HCT116 (cell line): ENCODE results near the gene FGF21. TPM values are rescaled to one million over a fixed set of nuclear protein-coding genes. Genes with fewer than 3 reads are reported as not detected.

Source experiments
- ATAC-seq: fragments of 200-7000 bp; cut with Tn5 transposase; 2 replicates; pipeline ENCODE4 v1.9.1; 2020; ENCODE audit warnings: mild to moderate bottlenecking, moderate library complexity
- BruUV-seq: library from RNA; stranded (reverse); fragments of 400-500 nt; replicated peaks from 2 replicates; lab custom pipeline; 2021; lab: Mats Ljungman, UMichigan
- CTCF ChIA-PET: fragments of 300-600 bp; sonication (Branson Sonifier 250); formaldehyde crosslinking; loops from one replicate; lab custom pipeline; 2021; ENCODE audit warnings: antibody characterized with exemption; lab: Charles Lee
- POLR2A ChIA-PET: fragments of 300-600, 350-600 bp; sonication (Branson Sonifier 250); formaldehyde crosslinking; loops from one replicate; lab custom pipeline; 2021; ENCODE audit warnings: antibody characterized with exemption; lab: Charles Lee
- RAD21 ChIA-PET, 2 experiments: fragments of 300-600 bp; sonication (Branson Sonifier 250); formaldehyde crosslinking; loops; one replicate each; lab custom pipeline; 2023; ENCODE audit warnings: low total read pairs in 2 of 2; ENCODE audit not compliant: uncharacterized antibody in 2 of 2, unreplicated experiment in 2 of 2, low non-redundant PET in 1 of 2; lab: Charles Lee
- DNase-seq: peaks from one replicate; pipeline ENCODE4 v3.0.0-alpha.2; 2010; ENCODE audit warnings: low read depth, low spot score
- H2AFZ ChIP-seq: fragments of 200-600 bp; shearing (Covaris generic), sonication (generic); 2 replicates; pipeline ENCODE4 v1.6.1; 2017; ENCODE audit warnings: low read depth, mixed run types, mixed read lengths, antibody characterized with exemption, low read length; ENCODE audit not compliant: poor library complexity, severe bottlenecking
- H3K27ac ChIP-seq: 2 replicates; pipeline ENCODE4 v1.5.1; 2012; ENCODE audit warnings: low read depth, low read length
- H3K27me3 ChIP-seq: fragments of 200-600 bp; sonication (generic); 2 replicates; pipeline ENCODE4 v1.6.1; 2016; ENCODE audit warnings: mixed run types, low read length, mixed read lengths; ENCODE audit not compliant: insufficient read depth
- H3K36me3 ChIP-seq, 2 experiments: fragments of 200-500 bp in 1 of 2; fragments of 200-600 bp in 1 of 2; sonication (Bioruptor generic) in 1 of 2; sonication (generic) in 1 of 2; 2 replicates each; pipeline versions ENCODE4 v1.5.1 to v1.6.1; 2014 to 2016; ENCODE audit warnings: low read length in 2 of 2, inconsistent platforms in 1 of 2, mixed read lengths in 1 of 2, mixed run types in 1 of 2; ENCODE audit not compliant: insufficient read depth in 2 of 2, control insufficient read depth in 1 of 2
- H3K4me1 ChIP-seq, 2 experiments: fragments of 200-600 bp in 1 of 2; sonication (generic) in 1 of 2; 2 replicates each; pipeline versions ENCODE4 v1.5.1 to v1.6.1; 2012 to 2017; ENCODE audit warnings: low read length in 2 of 2, inconsistent platforms in 1 of 2, mild to moderate bottlenecking in 1 of 2, mixed read lengths in 1 of 2, mixed run types in 1 of 2, moderate library complexity in 1 of 2; ENCODE audit not compliant: insufficient read depth in 2 of 2, control insufficient read depth in 1 of 2
- H3K4me2 ChIP-seq: fragments of 200-600 bp; sonication (generic); 2 replicates; pipeline ENCODE4 v1.6.1; 2017; ENCODE audit warnings: mixed run types, low read length, mixed read lengths
- H3K4me3 ChIP-seq, 2 experiments: fragments of 200-600 bp in 1 of 2; sonication (generic) in 1 of 2; replicated peaks in 1 of 2; 2 replicates each; pipeline ENCODE4 v1.5.1; 2011 to 2016; ENCODE audit warnings: low read length in 2 of 2, control low read depth in 1 of 2, low read depth in 1 of 2, mild to moderate bottlenecking in 1 of 2, mixed read lengths in 1 of 2, mixed run types in 1 of 2
- H3K79me2 ChIP-seq: fragments of 200-600 bp; sonication (generic); 2 replicates; pipeline ENCODE4 v1.6.1; 2017; ENCODE audit warnings: mild to moderate bottlenecking, mixed run types, low read length, moderate library complexity, mixed read lengths; ENCODE audit not compliant: insufficient read depth
- H3K9ac ChIP-seq: fragments of 200-600 bp; sonication (generic); 2 replicates; pipeline ENCODE4 v1.6.1; 2016; ENCODE audit warnings: low read length, mixed read lengths
- H3K9me2 ChIP-seq: fragments of 200-600 bp; sonication (generic), shearing (Covaris generic); 2 replicates; pipeline ENCODE4 v1.6.1; 2017; ENCODE audit warnings: mixed run types, mild to moderate bottlenecking, moderate library complexity; ENCODE audit not compliant: insufficient read depth
- H3K9me3 ChIP-seq, 2 experiments: fragments of 200-500 bp in 1 of 2; fragments of 200-600 bp in 1 of 2; sonication (Bioruptor generic) in 1 of 2; sonication (generic) in 1 of 2; 2 replicates each; pipeline ENCODE4 v1.6.1; 2014 to 2017; ENCODE audit warnings: low read length in 2 of 2, mixed read lengths in 2 of 2, inconsistent platforms in 1 of 2, low read depth in 1 of 2, mild to moderate bottlenecking in 1 of 2, mixed run types in 1 of 2, moderate library complexity in 1 of 2; ENCODE audit not compliant: control insufficient read depth in 1 of 2, insufficient read depth in 1 of 2
- H4K20me1 ChIP-seq: fragments of 200-600 bp; sonication (generic), shearing (Covaris generic); 2 replicates; pipeline ENCODE4 v1.6.1; 2017; ENCODE audit warnings: mixed run types, mild to moderate bottlenecking, moderate library complexity; ENCODE audit not compliant: insufficient read depth
- CBX3 ChIP-seq: IDR thresholded peaks from 2 replicates; pipeline ENCODE4 v1.6.1; 2012; ENCODE audit warnings: low read depth
- CEBPB ChIP-seq: IDR thresholded peaks from 2 replicates; pipeline ENCODE4 v1.6.1; 2012; ENCODE audit warnings: low read depth
- EGR1 ChIP-seq: IDR thresholded peaks from 2 replicates; pipeline ENCODE4 v1.6.1; 2012; ENCODE audit warnings: low read depth
- ELF1 ChIP-seq: IDR thresholded peaks from 2 replicates; pipeline ENCODE4 v1.6.1; 2012; ENCODE audit warnings: low read depth, borderline replicate concordance
- EZH2phosphoT487 ChIP-seq: fragments of 200-600 bp; IDR thresholded peaks from 2 replicates; pipeline ENCODE4 v1.6.1; 2018; ENCODE audit warnings: antibody characterized with exemption, borderline replicate concordance
- FOSL1 ChIP-seq: IDR thresholded peaks from 2 replicates; pipeline ENCODE4 v1.6.1; 2012; ENCODE audit warnings: low read depth
- JUND ChIP-seq: IDR thresholded peaks from 2 replicates; pipeline ENCODE4 v1.6.1; 2012
- POLR2A ChIP-seq: IDR thresholded peaks from 2 replicates; pipeline ENCODE4 v1.7.0; 2011; ENCODE audit warnings: borderline replicate concordance; ENCODE audit not compliant: insufficient read depth, insufficient read length; ENCODE audit errors: extremely low read depth
- RAD21 ChIP-seq: IDR thresholded peaks from 2 replicates; pipeline ENCODE4 v1.6.1; 2012; ENCODE audit warnings: low read depth, mild to moderate bottlenecking
- SIN3A ChIP-seq: IDR thresholded peaks from 2 replicates; pipeline ENCODE4 v1.6.1; 2012; ENCODE audit warnings: low read depth
- SP1 ChIP-seq: IDR thresholded peaks from 2 replicates; pipeline ENCODE4 v1.6.1; 2012; ENCODE audit warnings: low read depth
- TCF7L2 ChIP-seq: IDR thresholded peaks from 2 replicates; pipeline ENCODE4 v1.7.0; 2011; ENCODE audit warnings: borderline replicate concordance, inconsistent platforms; ENCODE audit not compliant: insufficient read depth, insufficient read length; ENCODE audit errors: extremely low read depth
- ZFX ChIP-seq: fragments of 450-650 bp; IDR thresholded peaks from 2 replicates; pipeline ENCODE4 v1.6.1; 2017
- ZNF274 ChIP-seq: fragments of 200-500 bp; sonication (Bioruptor generic); IDR thresholded peaks from 2 replicates; pipeline ENCODE4 v1.6.1; 2014; ENCODE audit warnings: mild to moderate bottlenecking, low read depth, low read length, inconsistent platforms
- intact Hi-C: fragments of 100-400 bp; cut with micrococcal nuclease; formaldehyde crosslinking; loops from 2 replicates; pipeline ENCODE4 v1.10.0; 2022
- total RNA-seq: library from RNA; stranded (reverse); gene quantifications from one replicate; pipeline ENCODE4 v1.2.1, GENCODE V29; 2021; ENCODE audit not compliant: unreplicated experiment
- TF ChIP-seq, protein P1 (sequence below), 3 experiments: fragments of 200-600 bp in 1 of 3; sonication (generic) in 1 of 3; IDR thresholded peaks in 2 of 3; conservative IDR thresholded peaks in 1 of 3; 2 replicates each; pipeline ENCODE4 v1.5.1; 2012 to 2017; ENCODE audit warnings: low read depth in 2 of 3, low read length in 2 of 3, antibody characterized with exemption in 1 of 3, borderline replicate concordance in 1 of 3, control low read depth in 1 of 3, mild to moderate bottlenecking in 1 of 3, mixed read lengths in 1 of 3, mixed run types in 1 of 3, moderate library complexity in 1 of 3; ENCODE audit not compliant: insufficient read depth in 1 of 3
- TF ChIP-seq, protein P2 (sequence below): IDR thresholded peaks from 2 replicates; pipeline ENCODE4 v1.6.1; 2012
- TF ChIP-seq, protein P3 (sequence below): IDR thresholded peaks from 2 replicates; pipeline ENCODE4 v1.6.1; 2012; ENCODE audit warnings: low read depth

FGF21 gene
- total RNA-seq, 1 experiment from 2014 or later: 0.81 TPM

DNA sequence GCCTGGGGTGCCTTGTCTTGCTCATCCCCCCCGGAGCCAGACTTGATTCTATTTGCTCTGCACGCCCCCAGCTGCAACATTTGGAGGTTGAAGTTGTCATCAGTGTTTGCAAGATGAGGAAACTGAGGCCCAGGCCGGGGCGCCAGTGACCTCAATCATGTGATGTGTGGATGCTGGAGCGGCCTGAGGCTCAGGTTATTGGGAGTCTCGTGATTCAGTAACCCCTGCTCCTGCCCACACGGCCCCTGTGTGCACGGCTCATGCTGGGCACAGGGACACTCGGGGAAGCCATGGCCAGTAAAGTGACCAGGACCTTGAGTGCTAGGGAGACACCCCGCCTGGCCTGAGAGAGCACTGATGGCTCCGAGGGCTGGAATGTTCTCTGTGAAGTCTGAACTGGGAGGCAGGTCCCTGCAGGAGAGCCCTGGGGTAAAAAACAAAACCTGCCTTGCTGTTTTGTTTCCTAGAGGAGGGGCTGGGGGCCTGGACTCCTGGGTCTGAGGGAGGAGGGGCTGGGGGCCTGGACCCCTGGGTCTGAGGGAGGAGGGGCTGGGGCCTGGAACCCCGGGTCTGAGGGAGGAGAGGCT is 1.9 kb downstream of the FGF21 start:
- Histone ChIP-seq H3K9ac (no peak overlapping the region), H3K9me2 (no peaks in the 10 kb centered on the region), H3K27me3 (no peaks in the 10 kb centered on the region), H4K20me1 (no peaks in the 10 kb centered on the region), H3K79me2 (peaks cover 2% of the 10 kb centered on the region; the same call in 1 of the 2 replicates), H3K4me3 (no peak overlapping the region), H2AFZ (no peak overlapping the region), H3K4me2 (no peak overlapping the region), H3K4me1 (peaks cover 25 to 27% of the 10 kb centered on the region in 2 experiments), H3K36me3 (no peaks in the 10 kb centered on the region), H3K9me3 (no peaks in the 10 kb centered on the region), H3K27ac (no peak overlapping the region)
- intact Hi-C loops: no loop called here
- BruUV-seq: no TSS peak
- ChIA-PET CTCF (no interaction called here), POLR2A (no interaction called here), RAD21 (no interaction called here)
- DNase-seq (no peak), ATAC-seq (no peak)
- TF ChIP-seq POLR2A (no peak), CEBPB (no peak), ZNF274 (no peak), JUND (no peak), SP1 (no peak), ZFX (no peak), EGR1 (no peak), FOSL1 (no peak), EZH2phosphoT487 (no peak), TCF7L2 (no peak), SIN3A (no peak), CBX3 (no peak), ELF1 (no peak), RAD21 (no peak)
- TF ChIP-seq, protein P1, sequence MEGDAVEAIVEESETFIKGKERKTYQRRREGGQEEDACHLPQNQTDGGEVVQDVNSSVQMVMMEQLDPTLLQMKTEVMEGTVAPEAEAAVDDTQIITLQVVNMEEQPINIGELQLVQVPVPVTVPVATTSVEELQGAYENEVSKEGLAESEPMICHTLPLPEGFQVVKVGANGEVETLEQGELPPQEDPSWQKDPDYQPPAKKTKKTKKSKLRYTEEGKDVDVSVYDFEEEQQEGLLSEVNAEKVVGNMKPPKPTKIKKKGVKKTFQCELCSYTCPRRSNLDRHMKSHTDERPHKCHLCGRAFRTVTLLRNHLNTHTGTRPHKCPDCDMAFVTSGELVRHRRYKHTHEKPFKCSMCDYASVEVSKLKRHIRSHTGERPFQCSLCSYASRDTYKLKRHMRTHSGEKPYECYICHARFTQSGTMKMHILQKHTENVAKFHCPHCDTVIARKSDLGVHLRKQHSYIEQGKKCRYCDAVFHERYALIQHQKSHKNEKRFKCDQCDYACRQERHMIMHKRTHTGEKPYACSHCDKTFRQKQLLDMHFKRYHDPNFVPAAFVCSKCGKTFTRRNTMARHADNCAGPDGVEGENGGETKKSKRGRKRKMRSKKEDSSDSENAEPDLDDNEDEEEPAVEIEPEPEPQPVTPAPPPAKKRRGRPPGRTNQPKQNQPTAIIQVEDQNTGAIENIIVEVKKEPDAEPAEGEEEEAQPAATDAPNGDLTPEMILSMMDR (IDR thresholded peaks at IDR 0.05 in 2 of 3, conservative IDR thresholded peaks at IDR 0.05 in 1 of 3; ENCODE audit: borderline replicate concordance in 1 of 3, insufficient read depth in 1 of 3, low read depth in 2 of 3, low read length in 2 of 3): no peak
- TF ChIP-seq, protein P2, sequence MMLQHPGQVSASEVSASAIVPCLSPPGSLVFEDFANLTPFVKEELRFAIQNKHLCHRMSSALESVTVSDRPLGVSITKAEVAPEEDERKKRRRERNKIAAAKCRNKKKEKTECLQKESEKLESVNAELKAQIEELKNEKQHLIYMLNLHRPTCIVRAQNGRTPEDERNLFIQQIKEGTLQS: no peak
- TF ChIP-seq, protein P3, sequence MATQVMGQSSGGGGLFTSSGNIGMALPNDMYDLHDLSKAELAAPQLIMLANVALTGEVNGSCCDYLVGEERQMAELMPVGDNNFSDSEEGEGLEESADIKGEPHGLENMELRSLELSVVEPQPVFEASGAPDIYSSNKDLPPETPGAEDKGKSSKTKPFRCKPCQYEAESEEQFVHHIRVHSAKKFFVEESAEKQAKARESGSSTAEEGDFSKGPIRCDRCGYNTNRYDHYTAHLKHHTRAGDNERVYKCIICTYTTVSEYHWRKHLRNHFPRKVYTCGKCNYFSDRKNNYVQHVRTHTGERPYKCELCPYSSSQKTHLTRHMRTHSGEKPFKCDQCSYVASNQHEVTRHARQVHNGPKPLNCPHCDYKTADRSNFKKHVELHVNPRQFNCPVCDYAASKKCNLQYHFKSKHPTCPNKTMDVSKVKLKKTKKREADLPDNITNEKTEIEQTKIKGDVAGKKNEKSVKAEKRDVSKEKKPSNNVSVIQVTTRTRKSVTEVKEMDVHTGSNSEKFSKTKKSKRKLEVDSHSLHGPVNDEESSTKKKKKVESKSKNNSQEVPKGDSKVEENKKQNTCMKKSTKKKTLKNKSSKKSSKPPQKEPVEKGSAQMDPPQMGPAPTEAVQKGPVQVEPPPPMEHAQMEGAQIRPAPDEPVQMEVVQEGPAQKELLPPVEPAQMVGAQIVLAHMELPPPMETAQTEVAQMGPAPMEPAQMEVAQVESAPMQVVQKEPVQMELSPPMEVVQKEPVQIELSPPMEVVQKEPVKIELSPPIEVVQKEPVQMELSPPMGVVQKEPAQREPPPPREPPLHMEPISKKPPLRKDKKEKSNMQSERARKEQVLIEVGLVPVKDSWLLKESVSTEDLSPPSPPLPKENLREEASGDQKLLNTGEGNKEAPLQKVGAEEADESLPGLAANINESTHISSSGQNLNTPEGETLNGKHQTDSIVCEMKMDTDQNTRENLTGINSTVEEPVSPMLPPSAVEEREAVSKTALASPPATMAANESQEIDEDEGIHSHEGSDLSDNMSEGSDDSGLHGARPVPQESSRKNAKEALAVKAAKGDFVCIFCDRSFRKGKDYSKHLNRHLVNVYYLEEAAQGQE: no peak
